SH-SY5Y (cell line): ENCODE measurements around the gene PKN1.

Source experiments
- GATA2 ChIP-seq: IDR thresholded peaks from 2 replicates; pipeline ENCODE4 v1.6.1; 2011; ENCODE audit warnings: mild to moderate bottlenecking, low read depth, low read length
- GATA3 ChIP-seq: IDR thresholded peaks from 2 replicates; pipeline ENCODE4 v1.6.1; 2011; ENCODE audit warnings: low read depth, mild to moderate bottlenecking, low read length, moderate library complexity

Gene PKN1

GRCh38 chr19:14432791-14433553, at the start of gene PKN1:
TSS of gene PKN1 (plus strand) at chr19:14433306. CDS start at chr19:14433522, 216 bp downstream.
- no peak for TF ChIP-seq GATA2
- TF ChIP-seq GATA3, result no peak

GRCh38 chr19:14383661-14384555, 49.2 kb upstream of the PKN1 start:
- no peak for TF ChIP-seq GATA2
- no peak for TF ChIP-seq GATA3

- TF ChIP-seq GATA2 (no peak), GATA3 (no peak)
Measured at GRCh38 chr19:14385492-14385891, 47.6 kb upstream of the PKN1 start.

GRCh38 chr19:14390548-14390947, 42.6 kb upstream of the PKN1 start:
- TF ChIP-seq GATA3 (no peak), GATA2 (no peak)

- TF ChIP-seq GATA2 (no peak), GATA3 (no peak)
Measured at GRCh38 chr19:14391156-14391821, 41.8 kb upstream of the PKN1 start.

GRCh38 chr19:14393329-14393728, 39.8 kb upstream of the PKN1 start:
- TF ChIP-seq GATA2 (no peak), GATA3 (no peak)

- TF ChIP-seq GATA2, result no peak
- TF ChIP-seq GATA3, result no peak
Measured at GRCh38 chr19:14394167-14394566, 38.9 kb upstream of the PKN1 start.

- no peak for TF ChIP-seq GATA3
- TF ChIP-seq GATA2, result no peak
Measured at GRCh38 chr19:14395262-14395661, 37.8 kb upstream of the PKN1 start.

- TF ChIP-seq GATA3 (no peak), GATA2 (no peak)
Measured at GRCh38 chr19:14395710-14396336, 37.3 kb upstream of the PKN1 start.

- TF ChIP-seq GATA3, result no peak
- TF ChIP-seq GATA2, result no peak
Measured at GRCh38 chr19:14400951-14401431, 32.1 kb upstream of the PKN1 start.

GRCh38 chr19:14401468-14402195, 31.5 kb upstream of the PKN1 start:
- no peak for TF ChIP-seq GATA3

GRCh38 chr19:14402332-14403144, 30.6 kb upstream of the PKN1 start:
- TF ChIP-seq GATA3 (no peak), GATA2 (no peak)

- no peak for TF ChIP-seq GATA2
- TF ChIP-seq GATA3, result no peak
Measured at GRCh38 chr19:14404312-14404711, 28.8 kb upstream of the PKN1 start.

- TF ChIP-seq GATA2 (no peak), GATA3 (no peak)
Measured at GRCh38 chr19:14405380-14405757, 27.7 kb upstream of the PKN1 start.
